ENCODE data around the gene CDK16.

GRCh38 chrX:47228550-47229270 lies 10.2 kb downstream of the CDK16 start:
- TF ChIP-seq POLR2A (IDR thresholded peaks at IDR 0.05): no peak
- TF ChIP-seq, protein P1, sequence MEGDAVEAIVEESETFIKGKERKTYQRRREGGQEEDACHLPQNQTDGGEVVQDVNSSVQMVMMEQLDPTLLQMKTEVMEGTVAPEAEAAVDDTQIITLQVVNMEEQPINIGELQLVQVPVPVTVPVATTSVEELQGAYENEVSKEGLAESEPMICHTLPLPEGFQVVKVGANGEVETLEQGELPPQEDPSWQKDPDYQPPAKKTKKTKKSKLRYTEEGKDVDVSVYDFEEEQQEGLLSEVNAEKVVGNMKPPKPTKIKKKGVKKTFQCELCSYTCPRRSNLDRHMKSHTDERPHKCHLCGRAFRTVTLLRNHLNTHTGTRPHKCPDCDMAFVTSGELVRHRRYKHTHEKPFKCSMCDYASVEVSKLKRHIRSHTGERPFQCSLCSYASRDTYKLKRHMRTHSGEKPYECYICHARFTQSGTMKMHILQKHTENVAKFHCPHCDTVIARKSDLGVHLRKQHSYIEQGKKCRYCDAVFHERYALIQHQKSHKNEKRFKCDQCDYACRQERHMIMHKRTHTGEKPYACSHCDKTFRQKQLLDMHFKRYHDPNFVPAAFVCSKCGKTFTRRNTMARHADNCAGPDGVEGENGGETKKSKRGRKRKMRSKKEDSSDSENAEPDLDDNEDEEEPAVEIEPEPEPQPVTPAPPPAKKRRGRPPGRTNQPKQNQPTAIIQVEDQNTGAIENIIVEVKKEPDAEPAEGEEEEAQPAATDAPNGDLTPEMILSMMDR (IDR thresholded peaks at IDR 0.05): no peak
